DND-41 (cell line): ENCODE data around the gene CRIP1.

Experiments used
- CTCF ChIP-seq: IDR thresholded peaks from 2 replicates; pipeline ENCODE4 v1.5.1; 2012; ENCODE audit warnings: borderline replicate concordance, low read length, moderate library complexity, mild to moderate bottlenecking; ENCODE audit not compliant: poor library complexity, severe bottlenecking; ENCODE audit errors: extremely low read depth
- EZH2 ChIP-seq: IDR thresholded peaks from 3 replicates; pipeline ENCODE4 v1.6.1; 2012; ENCODE audit warnings: borderline replicate concordance, low read depth, mild to moderate bottlenecking, moderate library complexity, low read length, inconsistent platforms; ENCODE audit not compliant: severe bottlenecking

GRCh38 chr14:105475269-105476096 lies 11.2 kb upstream of the CRIP1 start:
- TF ChIP-seq CTCF, result no peak
- no peak for TF ChIP-seq EZH2
